Trophoblast cell (in vitro differentiated cells and primary cell): ENCODE measurements around the gene C1QTNF3.

Source experiments
- DNase-seq, 2 donors: peaks; one replicate each; pipeline ENCODE4 v3.0.0-alpha.2; 2016
- H2AFZ ChIP-seq: 2 replicates; pipeline ENCODE4 v1.6.1; 2013; ENCODE audit warnings: low read length, moderate library complexity, mild to moderate bottlenecking; ENCODE audit not compliant: insufficient read depth, poor library complexity
- H2AK5ac ChIP-seq: 2 replicates; pipeline ENCODE4 v1.6.1; 2013; ENCODE audit warnings: mild to moderate bottlenecking, low read length
- H2BK120ac ChIP-seq: 2 replicates; pipeline ENCODE4 v1.6.1; 2013; ENCODE audit warnings: low read length, mild to moderate bottlenecking, moderate library complexity; ENCODE audit not compliant: insufficient read depth, poor library complexity
- H2BK12ac ChIP-seq: 2 replicates; pipeline ENCODE4 v1.6.1; 2013; ENCODE audit warnings: mild to moderate bottlenecking, low read length, moderate library complexity
- H2BK5ac ChIP-seq: 2 replicates; pipeline ENCODE4 v1.6.1; 2013; ENCODE audit warnings: low read length, low read depth, moderate library complexity, mild to moderate bottlenecking; ENCODE audit not compliant: poor library complexity
- H3K14ac ChIP-seq: 2 replicates; pipeline ENCODE4 v1.6.1; 2013; ENCODE audit warnings: mild to moderate bottlenecking, low read length
- H3K18ac ChIP-seq: 2 replicates; pipeline ENCODE4 v1.6.1; 2013; ENCODE audit warnings: mild to moderate bottlenecking, low read length
- H3K23ac ChIP-seq: 2 replicates; pipeline ENCODE4 v1.6.1; 2013; ENCODE audit warnings: low read length
- H3K27ac ChIP-seq: 2 replicates; pipeline ENCODE4 v1.5.1; 2013; ENCODE audit warnings: low read depth, mild to moderate bottlenecking, inconsistent platforms, low read length, moderate library complexity
- H3K27me3 ChIP-seq: 2 replicates; pipeline ENCODE4 v1.6.1; 2013; ENCODE audit warnings: inconsistent platforms, mild to moderate bottlenecking, low read length, moderate library complexity; ENCODE audit not compliant: insufficient read depth
- H3K36me3 ChIP-seq, 2 experiments: 1 replicate in 1 of 2; 2 replicates in 1 of 2; pipeline ENCODE4 v1.6.1; 2013; ENCODE audit warnings: low read length in 2 of 2, mild to moderate bottlenecking in 2 of 2, moderate library complexity in 1 of 2; ENCODE audit not compliant: insufficient read depth in 2 of 2, control insufficient read depth in 1 of 2
- H3K4ac ChIP-seq: 2 replicates; pipeline ENCODE4 v1.6.1; 2013; ENCODE audit warnings: low read depth, mild to moderate bottlenecking, low read length, moderate library complexity
- H3K4me1 ChIP-seq, 2 experiments: 1 replicate in 1 of 2; 2 replicates in 1 of 2; pipeline ENCODE4 v1.6.1; 2013; ENCODE audit warnings: low read length in 2 of 2, mild to moderate bottlenecking in 2 of 2, moderate library complexity in 1 of 2; ENCODE audit not compliant: insufficient read depth in 2 of 2, control insufficient read depth in 1 of 2
- H3K4me2 ChIP-seq: 2 replicates; pipeline ENCODE4 v1.6.1; 2013; ENCODE audit warnings: inconsistent platforms, mild to moderate bottlenecking, low read length, moderate library complexity
- H3K4me3 ChIP-seq: 2 replicates; pipeline ENCODE4 v1.5.1; 2013; ENCODE audit warnings: mild to moderate bottlenecking, low read depth, low read length, inconsistent platforms
- H3K79me1 ChIP-seq: one replicate; pipeline ENCODE4 v1.6.1; 2013; ENCODE audit warnings: low read length
- H3K79me2 ChIP-seq: 2 replicates; pipeline ENCODE4 v1.6.1; 2013; ENCODE audit warnings: low read length, mild to moderate bottlenecking; ENCODE audit not compliant: control insufficient read depth, insufficient read depth, poor library complexity
- H3K9ac ChIP-seq: 2 replicates; pipeline ENCODE4 v1.6.1; 2013; ENCODE audit warnings: mild to moderate bottlenecking, low read length
- H3K9me3 ChIP-seq: 2 replicates; pipeline ENCODE4 v1.6.1; 2013; ENCODE audit warnings: low read depth, mild to moderate bottlenecking, control low read depth, inconsistent platforms, low read length; ENCODE audit not compliant: insufficient read depth
- H4K12ac ChIP-seq: 2 replicates; pipeline ENCODE4 v1.6.1; 2013; ENCODE audit warnings: low read depth, mild to moderate bottlenecking, low read length, moderate library complexity
- H4K8ac ChIP-seq: 2 replicates; pipeline ENCODE4 v1.6.1; 2013; ENCODE audit warnings: low read depth, mild to moderate bottlenecking, low read length, moderate library complexity
- H4K91ac ChIP-seq: one replicate; pipeline ENCODE4 v1.6.1; 2013; ENCODE audit warnings: low read depth, mild to moderate bottlenecking, low read length, moderate library complexity
- WGBS: extraction: QIAGEN DNeasy Blood & Tissue Kit; methylation state at CpG from one replicate; pipeline ENCODE4 v1.1.7; 2013; ENCODE audit warnings: missing lambda C conversion rate; ENCODE audit not compliant: insufficient read length, insufficient coverage; ENCODE audit errors: extremely low coverage; 5-methylcytosine and 5-hydroxymethylcytosine counted together

C1QTNF3 gene

GRCh38 chr5:34062419-34062818, 19.4 kb upstream of the C1QTNF3 start:
- H3K36me3 ChIP-seq, result no peaks in the 10 kb centered on the region
- WGBS, result no CpG with 5 or more reads among the region's 3 CpGs

DNA sequence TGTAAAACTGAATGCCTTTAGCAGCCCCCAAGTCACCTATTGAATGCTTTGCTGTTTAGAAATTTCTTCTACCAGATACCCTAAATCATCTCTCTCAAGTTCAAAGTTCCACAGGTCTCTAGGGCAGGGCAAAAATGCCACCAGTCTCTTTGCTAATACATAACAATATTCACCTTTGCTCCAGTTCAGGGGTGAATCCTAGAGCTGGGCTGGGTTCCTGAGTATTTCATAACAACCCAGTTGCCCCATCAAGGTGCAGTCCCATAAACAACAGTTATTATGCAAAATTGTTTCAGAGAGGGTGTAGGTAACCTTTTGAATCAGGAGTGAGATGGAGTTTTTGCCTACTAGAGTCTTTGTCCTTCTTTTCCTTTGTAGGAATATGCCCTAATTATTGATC, 19.0 kb upstream of the C1QTNF3 start:
- Histone ChIP-seq H3K36me3 (no peaks in the 10 kb centered on the region), H4K8ac (no peak overlapping the region), H3K18ac (no peak overlapping the region), H4K12ac (no peak overlapping the region), H3K79me2 (no peaks in the 10 kb centered on the region), H3K4me2 (no peak overlapping the region), H3K4me3 (no peak overlapping the region), H2BK5ac (no peak overlapping the region), H3K9ac (no peak overlapping the region), H2BK12ac (no peak overlapping the region), H3K27me3 (no peaks in the 10 kb centered on the region), H2AFZ (no peak overlapping the region), H3K23ac (no peak overlapping the region), H2BK120ac (no peak overlapping the region), H2AK5ac (no peak overlapping the region), H3K4me1 (no peaks in the 10 kb centered on the region), H4K91ac (no peak overlapping the region), H3K9me3 (no peaks in the 10 kb centered on the region), H3K14ac (no peak overlapping the region), H3K27ac (no peak overlapping the region), H3K79me1 (no peaks in the 10 kb centered on the region), H3K4ac (no peak overlapping the region)
- DNase-seq, result no peak

More at GRCh38 chr5:34062419-34062818, 19.4 kb upstream of the C1QTNF3 start:
- no peak overlapping the region for H3K4me2 ChIP-seq
- H2AFZ ChIP-seq, result no peak overlapping the region
- no peak overlapping the region for H2BK12ac ChIP-seq
- no peak overlapping the region for H3K14ac ChIP-seq
- H3K23ac ChIP-seq, result no peak overlapping the region
- no peak overlapping the region for H3K18ac ChIP-seq
- H3K27ac ChIP-seq, result no peak overlapping the region
- H3K79me2 ChIP-seq, result no peaks in the 10 kb centered on the region
- H3K4ac ChIP-seq, result no peak overlapping the region
- H3K9me3 ChIP-seq, result no peaks in the 10 kb centered on the region
- H4K91ac ChIP-seq, result no peak overlapping the region
- no peak overlapping the region for H2BK5ac ChIP-seq
- H3K27me3 ChIP-seq, result no peaks in the 10 kb centered on the region
- DNase-seq, result no peak
- no peak overlapping the region for H4K12ac ChIP-seq
- no peak overlapping the region for H2BK120ac ChIP-seq
- H3K79me1 ChIP-seq, result no peaks in the 10 kb centered on the region
- H4K8ac ChIP-seq, result no peak overlapping the region
- H3K9ac ChIP-seq, result no peak overlapping the region
- H3K4me3 ChIP-seq, result no peak overlapping the region
- no peaks in the 10 kb centered on the region for H3K4me1 ChIP-seq
- no peak overlapping the region for H2AK5ac ChIP-seq

GRCh38 chr5:34059977-34060376, 17.0 kb upstream of the C1QTNF3 start:
- Histone ChIP-seq H3K4ac (no peak overlapping the region), H3K4me3 (no peak overlapping the region)

GRCh38 chr5:34058532-34058931, 15.5 kb upstream of the C1QTNF3 start:
- H3K27ac ChIP-seq, result no peak overlapping the region
- no peak overlapping the region for H3K18ac ChIP-seq
- H4K12ac ChIP-seq, result no peak overlapping the region
- H2BK120ac ChIP-seq, result no peak overlapping the region
- no peak overlapping the region for H3K9ac ChIP-seq
- H3K9me3 ChIP-seq, result no peaks in the 10 kb centered on the region
- no peak overlapping the region for H4K91ac ChIP-seq
- H3K27me3 ChIP-seq, result no peaks in the 10 kb centered on the region
- H2BK5ac ChIP-seq, result no peak overlapping the region
- DNase-seq, result no peak
- no peak overlapping the region for H4K8ac ChIP-seq
- no peak overlapping the region for H2BK12ac ChIP-seq
- H2AFZ ChIP-seq, result no peak overlapping the region
- no CpG with 5 or more reads among the region's 2 CpGs for WGBS
- no peaks in the 10 kb centered on the region for H3K79me1 ChIP-seq
- no peak overlapping the region for H2AK5ac ChIP-seq
- H3K14ac ChIP-seq, result no peak overlapping the region
- H3K23ac ChIP-seq, result no peak overlapping the region
- no peak overlapping the region for H3K4ac ChIP-seq
- H3K4me3 ChIP-seq, result no peak overlapping the region
- no peak overlapping the region for H3K4me2 ChIP-seq
- H3K79me2 ChIP-seq, result no peaks in the 10 kb centered on the region
- no peaks in the 10 kb centered on the region for H3K4me1 ChIP-seq
- no peaks in the 10 kb centered on the region for H3K36me3 ChIP-seq

More at GRCh38 chr5:34059977-34060376, 17.0 kb upstream of the C1QTNF3 start:
- H3K27me3 ChIP-seq, result no peaks in the 10 kb centered on the region
- no peak overlapping the region for H4K91ac ChIP-seq
- no CpG with 5 or more reads among the region's 1 CpG for WGBS
- H3K9ac ChIP-seq, result no peak overlapping the region
- no peak for DNase-seq
- no peak overlapping the region for H2BK120ac ChIP-seq
- no peaks in the 10 kb centered on the region for H3K4me1 ChIP-seq
- no peaks in the 10 kb centered on the region for H3K79me2 ChIP-seq
- H2AFZ ChIP-seq, result no peak overlapping the region
- no peak overlapping the region for H3K4me2 ChIP-seq
- no peak overlapping the region for H2AK5ac ChIP-seq
- no peak overlapping the region for H4K8ac ChIP-seq
- no peak overlapping the region for H4K12ac ChIP-seq
- no peak overlapping the region for H3K18ac ChIP-seq
- H3K14ac ChIP-seq, result no peak overlapping the region
- no peaks in the 10 kb centered on the region for H3K9me3 ChIP-seq
- H3K27ac ChIP-seq, result no peak overlapping the region
- H2BK12ac ChIP-seq, result no peak overlapping the region
- no peaks in the 10 kb centered on the region for H3K36me3 ChIP-seq
- no peaks in the 10 kb centered on the region for H3K79me1 ChIP-seq
- H2BK5ac ChIP-seq, result no peak overlapping the region
- no peak overlapping the region for H3K23ac ChIP-seq
